Fibroblast of the aortic adventitia (primary cell): ENCODE results near the gene ABCA10. TPM values are rescaled to one million over a fixed set of nuclear protein-coding genes. Genes with fewer than 3 reads are reported as not detected.

Experiments used
- DNase-seq: peaks from one replicate; pipeline ENCODE4 v3.0.0-alpha.2; 2010; ENCODE audit warnings: low read depth
- H3K4me3 ChIP-seq: 2 replicates; pipeline ENCODE4 v1.5.1; 2011; ENCODE audit warnings: low read depth, mild to moderate bottlenecking, control low read depth, low read length, moderate library complexity
- CTCF ChIP-seq: IDR thresholded peaks from 2 replicates; pipeline ENCODE4 v1.5.1; 2011; ENCODE audit warnings: mild to moderate bottlenecking, low read length, control low read depth, inconsistent platforms; ENCODE audit not compliant: insufficient read depth
- total RNA-seq: library from RNA; depleted of rRNA; stranded (reverse); fragments of >200 nt; gene quantifications from 2 replicates; pipeline ENCODE4 v1.2.3, GENCODE V29; 2012; ENCODE audit warnings: low replicate concordance

The ABCA10 gene
- total RNA-seq, 1 donor, result 2.8 TPM

- DNase-seq, result no peak
- TF ChIP-seq CTCF, result no peak
- H3K4me3 ChIP-seq, result no peak overlapping the region
These were observed 38.6 kb upstream of the ABCA10 start for GRCh38 chr17:69267219-69267618.

DNA sequence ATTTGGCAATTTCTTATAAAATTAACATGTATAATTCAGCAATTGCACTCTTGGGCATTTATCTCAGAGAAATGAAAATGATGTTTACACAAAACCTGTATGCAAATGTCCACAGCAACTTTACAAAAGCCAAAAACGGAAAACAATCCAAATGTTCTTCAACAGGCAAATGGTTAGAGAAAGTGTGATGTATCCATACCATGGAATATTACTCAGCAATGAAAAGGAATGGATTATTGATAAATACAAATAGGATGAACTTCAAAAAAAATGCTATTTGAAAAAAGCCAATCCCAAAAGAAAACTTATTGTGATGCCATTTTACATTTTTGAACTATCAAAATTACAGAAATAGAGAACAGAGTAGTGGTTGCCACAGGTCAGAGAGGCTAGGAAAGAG is 37.2 kb upstream of the ABCA10 start:
- H3K4me3 ChIP-seq, result no peak overlapping the region
- no peak for DNase-seq
- TF ChIP-seq CTCF, result no peak

- no peak for TF ChIP-seq CTCF
- no peak for DNase-seq
These were observed 25.6 kb upstream of the ABCA10 start for GRCh38 chr17:69254187-69254586.

GRCh38 chr17:69250641-69251040 is 22.0 kb upstream of the ABCA10 start:
- no peak overlapping the region for H3K4me3 ChIP-seq
- peak; percentile 51 for DNase-seq
- no peak for TF ChIP-seq CTCF

More at GRCh38 chr17:69254187-69254586, 25.6 kb upstream of the ABCA10 start:
- no peak overlapping the region for H3K4me3 ChIP-seq

- peak; percentile 81 for DNase-seq
- no peak overlapping the region for H3K4me3 ChIP-seq
- TF ChIP-seq CTCF, result peak; percentile 46
These were observed 18.2 kb upstream of the ABCA10 start for GRCh38 chr17:69246726-69247375.

DNA sequence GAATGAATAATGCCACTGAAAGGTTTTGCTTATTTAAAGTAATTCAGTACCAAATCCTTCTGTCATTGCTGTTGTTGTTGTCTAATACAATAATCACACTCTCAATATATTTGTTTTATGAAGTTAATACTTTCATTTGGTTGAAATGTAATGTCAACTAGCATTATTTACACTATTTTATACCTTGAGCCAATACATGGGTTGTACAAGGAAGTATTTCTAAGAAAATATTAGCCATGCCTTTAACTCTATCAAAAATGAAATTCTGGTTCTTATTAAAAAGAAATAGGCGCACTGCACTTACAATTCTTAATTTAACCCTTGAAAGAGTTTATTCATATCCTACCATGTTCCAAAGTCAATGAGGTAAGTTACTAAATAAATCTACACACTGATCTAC is 17.6 kb upstream of the ABCA10 start:
- DNase-seq, result no peak
- H3K4me3 ChIP-seq, result no peak overlapping the region
- TF ChIP-seq CTCF, result no peak

- no peak overlapping the region for H3K4me3 ChIP-seq
- no peak for TF ChIP-seq CTCF
- DNase-seq, result no peak
These were observed 17.0 kb upstream of the ABCA10 start for GRCh38 chr17:69245617-69246016.
